Peyer's patch (tissue), 4 donors: ENCODE results near the gene CRX.

Experiments
- CTCF ChIP-seq, 6 experiments: fragments of 450-650 bp in 4 of 6; fragments of 200-600 bp in 2 of 6; sonication (generic) in 1 of 6; IDR thresholded peaks; one replicate each; pipeline ENCODE4 v1.5.1; 2017 to 2019; ENCODE audit warnings: antibody characterized with exemption in 6 of 6, mild to moderate bottlenecking in 3 of 6, moderate library complexity in 1 of 6
- POLR2A ChIP-seq, 2 donors: fragments of 450-650 bp; IDR thresholded peaks; one replicate each; pipeline ENCODE4 v1.5.1; 2017; ENCODE audit warnings: antibody characterized with exemption in 2 of 2, mild to moderate bottlenecking in 2 of 2, moderate library complexity in 2 of 2

GRCh38 chr19:47813995-47814328, 7.8 kb upstream of the CRX start:
- no peak for TF ChIP-seq CTCF (IDR thresholded peaks at IDR 0.05)
- TF ChIP-seq POLR2A (IDR thresholded peaks at IDR 0.05) = no peak
